ENCODE measurements around the gene RBM38.

RBM38 gene

GRCh38 chr20:57451431-57451794, 60.2 kb downstream of the RBM38 start:
- no peak for DNase-seq (ENCODE audit: low read depth)

- DNase-seq (ENCODE audit: low read depth): no peak
These were observed 60.8 kb downstream of the RBM38 start for GRCh38 chr20:57451795-57452661.

- DNase-seq (ENCODE audit: low read depth): no peak
These were observed 64.2 kb downstream of the RBM38 start for GRCh38 chr20:57455386-57455785.

GRCh38 chr20:57456116-57456515, 64.9 kb downstream of the RBM38 start:
- DNase-seq (ENCODE audit: low read depth): no peak

GRCh38 chr20:57457243-57458095, 66.3 kb downstream of the RBM38 start:
- no peak for DNase-seq (ENCODE audit: low read depth)

GRCh38 chr20:57458400-57459160, 67.4 kb downstream of the RBM38 start:
- DNase-seq (ENCODE audit: low read depth): no peak
